MM.1S (cell line): ENCODE data around the gene MYOF.

ENCODE experiments used
- CTCF ChIP-seq: fragments of 300-600 bp; sonication (generic); IDR thresholded peaks from 2 replicates; pipeline ENCODE4 v1.5.1; 2016; ENCODE audit warnings: antibody characterized with exemption, low read length, mixed read lengths
- EZH2 ChIP-seq: fragments of 300-600 bp; sonication (generic); optimal IDR thresholded peaks from 2 replicates; pipeline ENCODE3; 2017; ENCODE audit warnings: low read depth, mild to moderate bottlenecking, antibody characterized with exemption, low read length, mixed read lengths
- EZH2phosphoT487 ChIP-seq: fragments of 300-600 bp; sonication (generic); IDR thresholded peaks from 2 replicates; pipeline ENCODE4 v1.6.1; 2018; ENCODE audit warnings: antibody characterized with exemption, low read length

- TF ChIP-seq CTCF (no peak), EZH2 (no peak), EZH2phosphoT487 (no peak)
Observed at GRCh38 chr10:93465806-93466675, 16.1 kb downstream of the MYOF start.
